Cardiac fibroblast (primary cell): ENCODE data around the gene IFNE.
"Not testable (repeated sequence)": the region's sequence is repeated elsewhere in the genome, so short reads cannot be mapped to it uniquely, and the experiment has no call there.

ENCODE experiments used
- DNase-seq, 2 donors: peaks; one replicate each; pipeline versions ENCODE4 v3.0.0 to v3.0.0-alpha.2; 2010; ENCODE audit warnings: low read depth in 2 of 2
- H3K4me3 ChIP-seq, 2 donors: replicated peaks in 1 of 2; 1 replicate in 1 of 2; 2 replicates in 1 of 2; pipeline ENCODE4 v1.5.1; 2011; ENCODE audit warnings: low read depth in 2 of 2, low read length in 2 of 2, mild to moderate bottlenecking in 2 of 2, moderate library complexity in 1 of 2
- TF ChIP-seq, protein P1 (sequence below): IDR thresholded peaks from one replicate; pipeline ENCODE4 v1.5.1; 2011; ENCODE audit warnings: low read depth, mild to moderate bottlenecking, low read length, inconsistent platforms

IFNE gene

DNA sequence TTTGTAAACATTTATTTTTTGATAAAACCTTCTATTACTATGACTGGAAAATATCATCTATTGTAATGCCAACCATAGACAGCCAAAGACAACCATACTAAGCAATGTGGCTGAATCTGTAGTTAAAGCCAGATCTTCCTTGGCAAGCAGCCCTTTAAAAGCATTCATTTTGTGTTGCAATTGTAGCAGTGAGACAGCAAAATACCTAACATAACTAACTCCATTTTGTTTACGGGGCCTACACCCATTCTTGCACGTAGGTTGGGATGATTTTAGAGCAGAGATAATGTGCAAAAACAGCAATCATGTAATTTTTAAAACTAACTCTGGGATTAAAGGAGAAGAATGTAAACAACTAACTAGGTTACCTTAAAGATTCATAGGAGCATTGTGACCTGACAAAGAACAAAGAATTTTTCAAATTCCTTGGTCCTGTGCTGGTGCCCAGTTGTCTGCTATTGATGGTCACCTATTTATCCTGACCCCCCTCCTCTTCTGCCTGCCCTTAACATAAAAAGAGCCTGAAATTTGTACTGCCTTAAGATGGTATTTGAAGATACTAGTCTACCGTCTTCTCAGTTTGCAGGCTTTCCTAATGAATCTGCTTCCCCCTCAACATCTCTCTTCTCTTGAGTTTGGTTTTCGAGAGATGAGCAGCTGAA, 31.2 kb downstream of the IFNE start:
- no peak overlapping the region for H3K4me3 ChIP-seq
- TF ChIP-seq, protein P1, sequence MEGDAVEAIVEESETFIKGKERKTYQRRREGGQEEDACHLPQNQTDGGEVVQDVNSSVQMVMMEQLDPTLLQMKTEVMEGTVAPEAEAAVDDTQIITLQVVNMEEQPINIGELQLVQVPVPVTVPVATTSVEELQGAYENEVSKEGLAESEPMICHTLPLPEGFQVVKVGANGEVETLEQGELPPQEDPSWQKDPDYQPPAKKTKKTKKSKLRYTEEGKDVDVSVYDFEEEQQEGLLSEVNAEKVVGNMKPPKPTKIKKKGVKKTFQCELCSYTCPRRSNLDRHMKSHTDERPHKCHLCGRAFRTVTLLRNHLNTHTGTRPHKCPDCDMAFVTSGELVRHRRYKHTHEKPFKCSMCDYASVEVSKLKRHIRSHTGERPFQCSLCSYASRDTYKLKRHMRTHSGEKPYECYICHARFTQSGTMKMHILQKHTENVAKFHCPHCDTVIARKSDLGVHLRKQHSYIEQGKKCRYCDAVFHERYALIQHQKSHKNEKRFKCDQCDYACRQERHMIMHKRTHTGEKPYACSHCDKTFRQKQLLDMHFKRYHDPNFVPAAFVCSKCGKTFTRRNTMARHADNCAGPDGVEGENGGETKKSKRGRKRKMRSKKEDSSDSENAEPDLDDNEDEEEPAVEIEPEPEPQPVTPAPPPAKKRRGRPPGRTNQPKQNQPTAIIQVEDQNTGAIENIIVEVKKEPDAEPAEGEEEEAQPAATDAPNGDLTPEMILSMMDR = no peak
- peak; percentile 48 to 56 for DNase-seq

DNA sequence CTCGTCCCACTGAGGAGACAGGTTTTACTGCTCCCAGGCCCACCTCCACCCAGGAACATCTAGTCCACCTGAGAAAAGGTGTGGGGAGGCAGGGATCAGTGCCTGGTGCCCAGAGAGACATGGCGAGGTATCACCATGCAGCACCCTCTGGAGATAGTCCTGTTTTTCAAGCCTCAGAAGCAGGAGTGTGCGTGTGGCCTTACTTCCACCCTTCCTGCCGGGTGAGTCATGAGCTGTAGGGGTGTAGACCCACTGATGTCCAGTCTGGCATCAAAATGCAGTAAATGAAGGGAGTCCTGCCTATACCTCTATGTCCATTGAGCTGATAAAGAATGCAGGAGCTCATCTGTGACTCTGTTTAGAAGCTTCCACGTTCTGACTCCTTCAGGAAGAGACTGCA, 32.8 kb downstream of the IFNE start:
- H3K4me3 ChIP-seq = not testable (repeated sequence)
- DNase-seq = peak in 1 of 2 donors; percentile 36

DNA sequence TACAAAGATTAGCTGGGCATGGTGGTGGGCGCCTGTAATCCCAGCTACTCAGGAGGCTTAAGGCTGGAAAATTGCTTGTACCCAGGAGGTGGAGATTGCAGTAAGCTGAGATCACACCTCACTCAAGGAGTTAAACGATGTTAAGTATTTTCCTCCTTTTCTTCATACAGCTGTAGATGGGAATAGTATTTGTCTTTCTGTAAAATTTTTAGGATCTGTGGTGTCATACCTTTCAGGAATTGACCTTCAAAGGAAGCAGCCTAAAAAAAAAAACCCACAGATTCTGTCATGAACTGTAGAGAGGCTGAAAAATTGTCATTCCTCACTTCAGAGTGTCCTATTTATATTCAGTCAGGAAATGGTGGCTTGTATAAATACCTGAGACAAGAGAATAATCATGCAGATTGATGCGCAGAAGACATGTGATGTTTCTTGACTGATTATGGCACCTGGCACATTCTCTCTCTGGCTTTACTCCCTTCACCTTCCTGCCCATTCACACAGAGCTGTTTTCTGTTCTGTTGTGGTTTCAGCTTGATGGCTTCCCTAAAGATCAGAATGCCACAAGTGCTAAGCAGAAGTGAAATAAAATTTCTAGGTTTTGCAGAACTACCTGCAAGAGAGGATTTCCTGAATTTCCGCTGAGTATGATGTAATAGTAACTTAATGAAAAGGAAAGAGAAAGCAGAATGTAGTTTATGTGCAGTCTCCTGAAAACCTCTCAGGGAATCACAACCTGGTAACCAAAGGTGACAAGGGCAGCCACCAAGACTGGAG, 38.1 kb downstream of the IFNE start:
- TF ChIP-seq, protein P1 = no peak
- H3K4me3 ChIP-seq = no peak overlapping the region
- DNase-seq = no peak

DNA sequence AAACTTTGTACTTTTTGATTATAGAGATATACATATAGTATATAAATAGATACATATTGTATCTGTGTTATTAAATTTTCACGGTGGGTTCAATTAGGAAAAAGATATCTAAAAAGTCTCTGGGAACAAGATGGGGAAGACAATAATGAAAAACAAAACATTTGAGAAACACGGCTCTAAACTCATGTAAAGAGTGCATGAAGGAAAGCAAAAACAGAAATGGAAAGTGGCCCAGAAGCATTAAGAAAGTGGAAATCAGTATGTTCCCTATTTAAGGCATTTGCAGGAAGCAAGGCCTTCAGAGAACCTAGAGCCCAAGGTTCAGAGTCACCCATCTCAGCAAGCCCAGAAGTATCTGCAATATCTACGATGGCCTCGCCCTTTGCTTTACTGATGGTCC, 42.0 kb downstream of the IFNE start, which contains the start of gene IFNA1:
Gene IFNA1 (plus strand): TSS at position 301 of the 400 bp plus-strand sequence. CDS start 69 bp downstream, at position 370.
- H3K4me3 ChIP-seq = no peak within 1 kb of the TSS
- TF ChIP-seq, protein P1 = no peak
- no peak for DNase-seq

DNA sequence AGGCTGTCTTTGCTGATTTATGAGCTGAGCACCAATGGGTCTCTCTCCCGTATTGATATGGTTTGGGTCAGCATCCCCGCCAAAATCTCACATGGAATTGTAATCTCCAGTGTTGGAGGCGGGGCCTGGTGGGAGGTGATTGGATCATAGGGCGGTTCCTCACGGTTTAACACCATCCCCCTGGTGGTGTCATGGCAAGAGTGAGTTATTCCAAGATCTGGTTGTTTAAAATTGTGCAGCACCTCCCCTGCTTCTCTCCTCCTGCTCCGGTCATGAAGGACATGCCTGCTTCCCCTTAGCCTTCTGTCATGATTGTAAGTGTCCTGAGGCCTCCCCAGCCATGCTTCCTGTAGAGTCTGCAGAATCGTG, 47.1 kb downstream of the IFNE start:
- not testable (repeated sequence) for H3K4me3 ChIP-seq, DNase-seq

DNA sequence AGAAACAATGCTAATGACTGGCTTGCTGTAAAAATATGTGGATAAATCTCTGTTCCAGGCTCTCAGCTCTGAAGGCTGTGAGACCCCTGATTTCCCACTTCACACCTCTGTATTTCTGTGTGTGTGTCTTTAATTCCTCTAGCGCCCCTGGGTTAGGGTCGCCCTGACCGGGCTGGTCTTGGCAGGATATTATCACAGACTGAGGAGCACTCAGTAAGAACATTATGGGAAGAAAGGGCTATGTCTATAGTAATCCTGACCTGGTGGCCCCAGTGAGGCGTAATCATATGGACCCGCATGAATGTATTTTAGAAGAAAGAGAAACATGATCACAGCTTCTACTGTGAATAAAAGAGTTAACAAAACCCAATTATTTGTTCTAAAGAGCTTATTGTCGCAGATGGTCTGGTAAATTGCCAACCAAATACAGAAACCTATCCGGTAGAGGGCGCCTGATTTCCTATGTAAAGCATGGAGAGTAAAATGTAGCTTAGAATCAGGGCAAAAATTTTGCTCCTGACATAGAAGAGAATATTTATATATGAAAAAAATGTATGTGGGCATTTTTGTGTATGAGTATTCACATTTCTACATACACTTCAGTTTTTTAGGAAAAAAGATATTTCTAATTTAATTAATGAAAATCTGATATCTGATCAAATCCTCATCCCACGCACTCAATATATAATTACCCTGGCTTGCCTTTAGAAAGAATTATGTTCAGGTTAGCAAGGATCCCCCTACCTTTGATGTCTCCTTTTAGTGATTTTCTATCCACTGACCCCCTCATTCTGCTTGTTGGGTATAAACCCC, 47.7 kb downstream of the IFNE start:
- no peak overlapping the region for H3K4me3 ChIP-seq
- DNase-seq = peak; percentile 85 to 87
- TF ChIP-seq, protein P1 = peak; percentile 61

DNA sequence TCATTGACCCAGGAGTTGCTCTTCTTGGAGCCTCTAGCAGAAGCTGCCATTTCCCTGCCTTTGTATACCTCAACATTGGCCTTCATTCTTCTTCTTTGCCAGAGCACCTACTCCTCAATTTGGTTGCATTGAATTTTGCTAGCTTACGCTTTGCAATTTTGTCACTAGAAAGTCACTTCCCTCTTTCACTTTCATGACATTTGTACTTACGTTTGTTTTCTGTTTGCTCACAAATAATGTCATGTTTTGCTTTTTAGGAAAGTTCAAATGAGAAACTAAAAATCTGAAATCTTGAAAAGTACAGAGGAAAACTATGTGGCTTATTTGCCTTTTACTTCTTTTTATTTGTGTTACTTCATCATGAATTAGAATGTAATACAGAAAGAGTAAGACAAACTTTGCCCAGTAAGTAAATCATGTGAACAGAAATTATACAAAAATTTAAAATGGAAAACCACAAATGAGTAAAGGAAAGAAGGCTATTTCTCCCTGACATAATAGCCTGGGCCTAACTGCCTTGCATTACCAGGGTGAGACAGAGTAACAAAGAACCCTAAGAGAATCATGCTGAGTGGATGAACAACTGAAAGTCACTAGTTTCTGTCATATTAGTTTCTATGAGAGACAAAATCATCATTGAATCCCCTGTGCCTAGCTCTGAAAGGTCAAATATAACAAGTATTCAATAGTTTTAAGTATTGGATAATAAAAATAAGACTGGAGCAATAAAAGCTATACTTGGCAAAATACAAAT, 49.3 kb downstream of the IFNE start:
- TF ChIP-seq, protein P1 = no peak
- no peak overlapping the region for H3K4me3 ChIP-seq
- DNase-seq = no peak
